ENCODE data around the gene PSMB5. TPM values are rescaled to one million over a fixed set of nuclear protein-coding genes. Genes with fewer than 3 reads are reported as not detected.

Gene PSMB5
- total and polyA plus RNA-seq, 4 donors: 74.0 to 152 (median 95.4) TPM

GRCh38 chr14:23009483-23009938, 25.2 kb downstream of the PSMB5 start:
- Histone ChIP-seq H3K27me3 (ENCODE audit: control insufficient read depth in 4 of 4, insufficient read depth in 4 of 4, low read length in 3 of 4) (no peaks in the 10 kb centered on the region), H3K27ac (ENCODE audit: low read depth in 1 of 2, low read length in 2 of 2) (peak overlapping the region; percentile 69 to 80), H3K4me1 (ENCODE audit: control insufficient read depth in 4 of 4, insufficient read depth in 4 of 4, low read length in 3 of 4) (peaks cover 3 to 14% (median 7%) of the 10 kb centered on the region in 4 donors), H3K9me3 (ENCODE audit: control insufficient read depth in 4 of 4, low read length in 3 of 4) (no peaks in the 10 kb centered on the region), H3K9ac (ENCODE audit: low read depth in 1 of 2, low read length in 2 of 2) (peak overlapping the region in 1 of 2 donors; percentile 79), H3K36me3 (ENCODE audit: control insufficient read depth in 4 of 4, insufficient read depth in 3 of 4, low read depth in 1 of 4, low read length in 3 of 4) (no peaks in the 10 kb centered on the region), H3K4me3 (ENCODE audit: low read depth in 1 of 3, low read length in 3 of 3) (peak overlapping the region; percentile 62 to 83 (median 65))
- no peak for DNase-seq (ENCODE audit: low spot score)
- TF ChIP-seq EGR1 (IDR thresholded peaks at IDR 0.05; ENCODE audit: low read depth in 2 of 2) (no peak), JUND (IDR thresholded peaks at IDR 0.05) (no peak), CTCF (IDR thresholded peaks at IDR 0.05; ENCODE audit: low read depth, low read length, missing input control) (no peak), RXRA (IDR thresholded peaks at IDR 0.05) (no peak), SP1 (IDR thresholded peaks at IDR 0.05) (no peak), FOXA2 (IDR thresholded peaks at IDR 0.05) (no peak), HNF4G (IDR thresholded peaks at IDR 0.05) (no peak)
- WGBS: 37% methylated on average over 8 of the region's 8 CpGs

- WGBS: 40% methylated on average over 3 of the region's 3 CpGs
- DNase-seq (ENCODE audit: low spot score): no peak
- H3K27ac ChIP-seq (ENCODE audit: low read depth in 1 of 2, low read length in 2 of 2): no peak overlapping the region
- H3K4me3 ChIP-seq (ENCODE audit: low read depth in 1 of 3, low read length in 3 of 3): no peak overlapping the region
- H3K9ac ChIP-seq (ENCODE audit: low read depth in 1 of 2, low read length in 2 of 2): no peak overlapping the region
- H3K27me3 ChIP-seq (ENCODE audit: control insufficient read depth in 4 of 4, insufficient read depth in 4 of 4, low read length in 3 of 4): no peaks in the 10 kb centered on the region
- peaks cover 5 to 14% (median 7%) of the 10 kb centered on the region in 4 donors for H3K4me1 ChIP-seq (ENCODE audit: control insufficient read depth in 4 of 4, insufficient read depth in 4 of 4, low read length in 3 of 4)
- H3K36me3 ChIP-seq (ENCODE audit: control insufficient read depth in 4 of 4, insufficient read depth in 3 of 4, low read depth in 1 of 4, low read length in 3 of 4): no peaks in the 10 kb centered on the region
- H3K9me3 ChIP-seq (ENCODE audit: control insufficient read depth in 4 of 4, low read length in 3 of 4): no peaks in the 10 kb centered on the region
- TF ChIP-seq CTCF (IDR thresholded peaks at IDR 0.05; ENCODE audit: low read depth, low read length, missing input control) (no peak), MAX (IDR thresholded peaks at IDR 0.05) (no peak), REST (IDR thresholded peaks at IDR 0.05) (no peak), FOXA1 (IDR thresholded peaks at IDR 0.05) (no peak), GABPA (IDR thresholded peaks at IDR 0.05 in 1 of 2, conservative IDR thresholded peaks at IDR 0.05 in 1 of 2) (no peak), EGR1 (IDR thresholded peaks at IDR 0.05; ENCODE audit: low read depth in 2 of 2) (no peak), ZBTB33 (IDR thresholded peaks at IDR 0.05) (no peak), JUND (IDR thresholded peaks at IDR 0.05) (no peak), RXRA (IDR thresholded peaks at IDR 0.05) (no peak), HNF4A (conservative IDR thresholded peaks at IDR 0.05) (no peak), NR2F2 (IDR thresholded peaks at IDR 0.05) (no peak), HNF4G (IDR thresholded peaks at IDR 0.05) (no peak), RAD21 (IDR thresholded peaks at IDR 0.05) (no peak), SP1 (IDR thresholded peaks at IDR 0.05) (no peak)
These were observed 25.9 kb downstream of the PSMB5 start for GRCh38 chr14:23008831-23009230.
